Activated CD4-positive, alpha-beta T cell treated with anti-CD3 and anti-CD28 coated beads, Interleukin-2, amount 50 U/mL, for 4 hours (primary cell): ENCODE measurements around the gene LRRC46.

ENCODE experiments used
- DNase-seq, 2 experiments: peaks; one replicate each; pipeline ENCODE4 v3.0.0-alpha.2; 2020

The LRRC46 gene

DNA sequence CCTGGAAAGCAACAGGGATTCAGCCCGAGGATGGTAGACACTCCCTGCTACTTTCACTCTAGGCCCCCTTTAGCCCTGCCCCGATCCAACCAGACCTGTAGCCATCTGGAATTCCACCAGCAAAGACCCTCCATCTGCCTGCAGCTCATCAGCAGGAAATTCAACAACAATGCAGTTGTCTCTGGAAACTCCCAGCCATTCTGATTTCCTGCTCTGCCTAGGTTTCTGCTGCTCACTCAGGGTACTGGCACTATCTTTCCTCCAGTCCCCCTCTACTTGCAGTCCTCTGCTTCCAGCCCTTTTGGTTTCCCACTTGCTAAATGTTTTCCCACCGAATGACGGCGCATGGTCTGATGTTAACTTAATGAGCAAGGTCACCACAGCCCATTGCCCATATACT, 22.1 kb downstream of the LRRC46 start:
- DNase-seq = no peak

- no peak for DNase-seq
Observed at GRCh38 chr17:47855737-47856136, 24.3 kb downstream of the LRRC46 start.

DNA sequence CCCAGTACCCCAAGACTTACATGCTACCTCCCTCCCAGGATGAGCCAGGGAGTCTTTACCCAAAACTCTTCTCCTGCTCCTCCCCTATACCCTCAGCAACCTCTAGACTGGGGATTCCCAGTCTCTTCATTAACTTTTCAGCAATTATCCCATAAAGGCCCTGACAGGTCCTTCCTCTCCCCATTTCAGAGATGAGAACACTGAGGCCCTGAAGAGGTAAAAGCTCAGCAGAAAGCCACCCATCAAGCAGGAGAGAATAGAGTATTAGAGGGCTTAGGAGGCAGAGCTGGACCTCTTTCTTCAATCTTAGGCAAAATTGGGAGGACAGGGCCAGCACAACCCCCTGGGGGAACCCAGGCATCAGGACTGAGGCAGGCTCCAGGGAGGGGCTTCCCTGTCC, 25.4 kb downstream of the LRRC46 start:
- DNase-seq = no peak

GRCh38 chr17:47857551-47858455, 26.3 kb downstream of the LRRC46 start:
- no peak for DNase-seq

GRCh38 chr17:47860386-47860785, 28.9 kb downstream of the LRRC46 start:
- no peak for DNase-seq

DNA sequence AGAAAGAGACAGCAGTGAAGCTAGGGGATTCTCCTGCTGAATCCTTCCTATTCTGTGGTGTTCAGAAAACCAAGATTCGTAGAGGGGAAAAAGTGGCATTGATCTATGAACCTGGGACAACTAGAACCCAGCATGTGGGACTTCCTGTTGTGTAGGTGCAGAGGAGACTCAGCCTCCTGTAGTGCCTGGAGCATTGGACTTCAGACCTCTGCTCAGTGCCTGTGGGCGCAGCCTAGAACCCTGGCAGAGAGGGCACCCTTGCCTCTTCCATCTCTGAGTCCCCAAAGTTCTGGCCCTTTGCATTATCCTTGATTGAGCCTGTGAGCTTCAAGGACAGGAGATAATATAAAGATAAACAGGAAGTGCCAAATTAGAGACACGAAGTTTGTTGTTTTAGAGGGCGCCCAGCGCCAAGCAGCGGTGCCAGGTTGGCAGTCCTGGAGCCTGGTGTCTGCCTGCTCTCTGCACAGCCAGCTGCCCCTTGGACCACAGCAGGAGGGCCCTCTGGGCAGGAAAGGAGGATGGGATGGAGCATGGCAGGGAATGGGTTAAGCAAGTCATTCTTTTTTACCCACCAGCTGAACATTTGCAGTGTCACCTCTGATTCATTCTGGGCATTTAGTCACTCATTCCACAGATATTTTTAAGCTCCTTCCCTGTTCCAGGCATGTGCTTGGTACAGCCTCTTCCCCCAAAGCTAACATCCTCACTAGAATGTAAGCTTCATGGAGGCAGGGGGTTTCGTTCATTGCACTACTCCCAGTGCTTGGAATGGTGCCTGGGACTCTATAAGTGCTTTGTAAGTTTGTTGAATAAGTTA, 31.4 kb downstream of the LRRC46 start:
- no peak for DNase-seq

DNA sequence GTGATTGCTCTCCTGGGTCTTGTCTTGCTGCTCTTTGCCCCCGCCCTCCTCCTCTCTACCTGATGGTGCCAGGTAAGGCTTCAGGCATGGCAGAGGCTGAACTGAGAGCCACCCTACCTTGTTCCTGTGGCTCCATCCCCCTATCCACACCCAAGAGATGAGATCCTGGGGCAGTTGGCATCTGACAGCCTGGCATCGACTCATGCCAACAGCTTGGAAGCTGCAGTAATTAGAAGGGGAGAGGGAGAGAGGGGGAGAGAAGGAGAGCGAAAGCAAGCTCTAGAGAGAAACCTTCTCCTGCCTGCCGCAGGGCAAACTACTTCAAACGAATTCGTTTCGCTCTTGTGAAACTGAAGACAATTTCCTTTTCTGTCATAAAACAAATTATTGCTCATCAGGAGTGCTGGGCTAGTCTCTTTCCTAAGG, 33.3 kb downstream of the LRRC46 start:
- DNase-seq = no peak

DNA sequence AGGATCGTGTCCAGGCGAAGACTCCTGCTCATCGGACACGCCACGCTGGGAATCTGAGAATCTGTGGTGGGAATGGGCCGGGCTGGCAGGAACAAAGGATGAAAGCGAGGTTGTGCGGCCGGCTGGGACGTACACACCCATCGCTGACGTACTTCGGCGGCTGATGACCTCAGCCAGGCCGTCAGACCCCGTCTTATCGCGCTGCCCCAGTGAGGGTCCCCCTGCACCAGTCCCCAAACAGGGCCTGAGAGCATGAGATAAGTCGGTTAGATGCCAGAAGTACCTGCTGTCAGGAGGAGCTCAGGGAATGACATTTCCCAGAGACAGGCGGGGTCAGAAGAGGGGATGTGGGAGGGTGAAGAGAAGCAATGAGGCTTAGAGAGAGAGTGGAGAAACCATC, 35.5 kb downstream of the LRRC46 start:
- DNase-seq = no peak

GRCh38 chr17:47867813-47868533, 36.5 kb downstream of the LRRC46 start:
- no peak for DNase-seq

DNA sequence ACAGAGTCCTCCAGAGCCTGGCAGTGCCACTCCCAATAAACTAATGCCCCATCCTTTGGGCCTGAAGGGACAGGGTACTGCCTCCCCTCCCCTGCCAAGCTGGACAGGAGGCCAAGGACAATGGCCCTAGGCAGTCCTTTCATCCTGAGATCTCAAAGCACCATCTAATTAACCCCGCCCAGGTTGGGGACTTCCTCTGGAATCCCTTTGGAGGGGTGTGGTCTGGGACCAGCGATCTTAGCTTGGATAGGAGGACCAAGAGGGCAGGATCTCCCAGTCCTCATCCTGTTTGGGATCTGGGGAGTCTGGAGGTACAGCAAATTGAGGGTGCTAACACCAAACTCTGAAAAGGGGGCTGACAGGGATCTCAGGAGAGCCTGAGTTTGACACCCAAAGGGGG, 37.6 kb downstream of the LRRC46 start:
- no peak for DNase-seq

- no peak for DNase-seq
Observed at GRCh38 chr17:47870056-47870455, 38.6 kb downstream of the LRRC46 start.

DNA sequence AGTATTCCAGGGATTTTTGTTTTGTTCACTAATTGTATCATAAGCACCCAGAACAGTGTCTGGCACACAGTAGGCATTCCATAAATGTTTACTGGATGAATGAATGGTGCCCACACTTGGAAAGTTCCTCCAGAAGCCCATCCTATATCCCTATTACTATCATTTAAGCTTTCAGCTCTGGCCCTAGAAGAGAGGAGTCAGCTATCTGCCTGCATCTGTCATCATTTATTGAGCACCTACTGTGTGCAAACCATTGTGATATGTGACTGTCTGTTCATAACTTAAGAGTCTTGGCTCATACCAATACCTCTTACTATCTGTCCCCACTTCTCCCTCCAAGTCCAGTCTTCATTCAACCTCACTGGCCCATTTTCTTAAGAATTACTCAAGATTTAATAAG, 39.6 kb downstream of the LRRC46 start:
- DNase-seq = no peak

- DNase-seq = no peak
Observed at GRCh38 chr17:47872019-47872650, 40.7 kb downstream of the LRRC46 start.

DNA sequence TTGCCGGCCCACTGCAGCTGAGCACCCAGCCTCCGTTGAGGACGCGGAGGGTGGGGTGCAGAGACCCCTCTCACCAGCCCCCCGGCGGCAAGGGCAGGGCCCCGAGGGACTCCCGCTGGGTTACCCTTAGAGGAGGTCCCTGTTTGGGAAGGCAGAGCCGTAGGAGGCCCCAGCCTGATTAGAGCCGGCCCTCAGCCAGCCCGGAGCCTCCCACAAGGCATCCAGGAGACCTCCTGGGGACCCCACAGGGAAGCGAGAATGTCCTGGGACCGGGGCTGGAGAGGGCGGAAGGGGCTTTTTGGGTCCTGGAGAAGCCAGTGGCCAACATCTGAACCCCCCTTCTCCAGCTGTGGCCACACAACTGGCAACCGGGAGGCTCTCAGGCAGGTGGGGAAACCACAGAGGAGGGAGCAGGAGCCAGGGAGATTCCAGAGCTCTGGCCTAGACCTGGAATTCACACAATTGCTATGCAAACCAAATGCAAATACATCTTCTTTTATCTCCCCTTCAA, 41.2 kb downstream of the LRRC46 start:
- no peak for DNase-seq

- DNase-seq = no peak
Observed at GRCh38 chr17:47873200-47874090, 42.0 kb downstream of the LRRC46 start.

DNA sequence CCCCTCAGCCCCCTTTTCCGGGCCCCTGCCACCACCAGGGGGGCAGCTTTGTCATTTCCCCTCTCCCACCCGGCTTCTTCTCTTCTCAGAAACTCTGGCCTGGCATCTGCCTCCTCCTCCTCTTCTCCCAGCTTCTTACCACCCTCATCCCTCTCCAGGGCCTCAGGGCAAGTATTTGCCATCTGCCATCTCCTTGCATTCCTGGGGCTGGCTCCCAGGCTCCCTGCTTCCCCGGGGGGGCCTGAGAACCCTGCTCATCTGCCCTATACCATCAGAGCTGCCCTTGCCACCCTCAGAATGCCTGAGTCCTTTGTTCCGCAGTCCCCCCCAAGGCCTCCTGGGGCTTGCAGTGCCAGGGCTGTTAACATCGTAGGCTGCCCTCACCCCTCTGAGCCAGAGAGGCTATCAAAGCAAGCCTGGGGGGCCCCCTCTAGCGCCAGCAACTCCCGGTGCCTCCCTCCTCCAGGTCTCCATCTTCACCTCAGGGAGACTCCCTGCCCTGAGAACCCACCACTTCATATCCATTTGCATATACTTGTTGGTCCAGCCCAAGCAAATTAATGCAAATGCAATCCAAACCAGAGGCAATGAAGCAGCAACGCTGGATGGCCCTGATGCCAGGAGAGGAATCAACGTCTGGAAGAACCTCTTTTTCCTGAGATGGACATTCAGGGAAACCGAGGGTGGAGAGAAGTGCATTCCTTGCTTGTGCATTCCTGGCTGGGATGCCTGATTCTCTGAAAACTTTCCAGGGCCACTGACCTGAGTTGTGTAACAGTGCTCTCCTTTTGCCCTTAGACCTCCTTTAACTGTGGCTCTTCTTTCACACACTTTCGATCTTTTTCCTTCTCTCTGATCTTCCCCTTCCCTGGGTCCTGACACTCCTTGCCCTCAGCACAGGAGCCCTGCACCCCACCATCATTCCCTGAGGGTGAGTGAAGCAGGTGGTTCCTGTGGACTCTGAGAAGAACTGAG, 43.8 kb downstream of the LRRC46 start:
- DNase-seq = no peak

DNA sequence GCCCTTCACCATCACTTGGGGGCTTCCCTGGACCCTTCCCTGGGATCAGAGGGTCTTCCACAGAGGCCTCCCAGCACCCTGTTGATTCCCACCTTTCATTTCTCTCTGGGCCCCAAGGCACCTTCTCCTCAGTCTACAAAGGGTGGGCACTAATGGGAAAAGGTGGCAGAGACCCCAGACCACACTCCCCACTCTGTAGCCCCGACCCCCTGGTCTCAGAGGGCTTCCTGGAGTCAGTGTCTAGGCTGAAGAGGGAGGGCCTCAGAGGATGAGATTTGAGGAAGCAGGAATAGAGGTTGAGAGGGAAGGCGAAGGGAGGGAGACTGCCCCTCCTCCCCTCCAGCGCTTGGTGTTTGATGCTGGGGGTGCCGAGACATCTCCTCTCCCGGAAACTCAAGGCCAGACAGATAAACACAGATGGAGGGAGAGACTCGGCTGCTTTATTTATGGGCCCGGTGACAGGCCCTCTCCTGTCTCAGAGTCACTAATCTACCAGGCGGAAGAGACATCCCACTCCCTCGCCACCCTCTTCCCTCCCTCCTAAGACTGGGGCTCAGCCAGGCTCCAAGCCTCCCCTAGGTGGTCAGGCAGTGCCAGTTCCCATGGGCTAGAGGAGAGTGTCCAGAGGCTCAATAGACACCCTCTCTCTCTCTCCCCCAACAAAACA, 46.0 kb downstream of the LRRC46 start:
- DNase-seq = no peak

- DNase-seq = no peak
Observed at GRCh38 chr17:47878203-47879027, 46.9 kb downstream of the LRRC46 start.
